Measurements from ENCODE around the gene CFAP100.

CFAP100 gene

DNA sequence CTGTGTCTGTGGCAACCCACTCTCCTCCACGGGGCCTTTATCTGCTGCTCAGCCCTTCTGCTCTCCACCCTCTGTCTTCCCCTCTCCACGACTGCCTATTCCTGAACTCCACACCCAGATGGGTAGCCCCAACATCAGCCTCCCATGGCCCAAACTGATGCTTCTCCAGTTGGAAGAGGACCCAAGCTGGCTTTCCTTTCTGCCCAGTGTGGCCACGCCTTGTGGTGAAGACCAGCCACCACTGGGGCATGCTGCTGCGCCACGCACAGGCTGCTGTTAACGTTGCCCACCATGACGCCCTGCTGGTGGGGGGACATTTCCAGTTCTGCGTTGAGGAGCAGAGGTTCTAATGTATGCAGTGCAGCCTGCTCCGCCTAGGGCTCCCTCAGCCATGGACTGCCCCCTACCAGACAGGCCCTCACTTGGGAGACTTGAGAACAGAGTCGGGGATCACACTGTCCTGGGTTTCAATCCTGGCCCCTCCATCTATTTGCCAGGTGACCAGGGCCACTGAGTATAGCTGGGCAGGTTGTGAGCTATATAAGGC, 26.9 kb downstream of the CFAP100 start:
- DNase-seq (ENCODE audit: low read depth) = no peak

- no peak for DNase-seq (ENCODE audit: low read depth)
These were observed 27.4 kb downstream of the CFAP100 start for GRCh38 chr3:126422121-126422520.

GRCh38 chr3:126422571-126423091, 27.9 kb downstream of the CFAP100 start:
- DNase-seq (ENCODE audit: low read depth) = no peak

GRCh38 chr3:126423191-126424038, 28.7 kb downstream of the CFAP100 start:
- DNase-seq (ENCODE audit: low read depth) = no peak

DNA sequence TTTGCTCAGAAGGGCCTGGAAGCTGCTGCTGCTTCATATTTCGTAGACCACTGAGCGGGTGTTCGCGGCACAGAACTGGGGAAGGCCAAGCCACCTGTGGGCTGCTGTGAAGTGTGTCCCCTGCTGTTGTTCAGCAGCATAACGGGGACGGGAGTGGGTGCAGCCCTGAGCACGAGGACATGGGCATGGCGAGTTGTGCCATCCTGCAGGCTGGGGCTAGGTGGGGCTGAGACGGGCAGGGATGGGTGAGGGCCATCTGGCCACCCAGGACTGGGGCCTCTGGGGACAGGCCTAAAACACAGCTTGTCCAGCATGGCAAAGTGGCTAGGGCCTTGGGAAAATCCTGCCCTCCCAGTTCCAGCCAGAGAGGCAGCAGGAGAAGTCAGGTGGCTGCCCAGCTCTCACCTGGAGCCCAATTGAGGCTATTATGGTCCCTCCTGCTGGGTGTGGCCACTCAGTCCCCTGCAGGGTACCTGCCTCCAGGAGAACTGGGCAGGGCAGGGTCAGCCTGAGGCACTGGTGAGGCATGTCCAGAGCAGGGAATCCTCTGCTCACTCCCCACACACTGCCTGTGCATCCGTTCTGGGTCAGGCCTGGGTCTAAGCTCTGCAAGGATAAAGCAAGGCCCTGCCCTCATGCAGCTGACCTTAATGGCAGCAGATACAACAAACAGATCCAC, 29.5 kb downstream of the CFAP100 start:
- DNase-seq (ENCODE audit: low read depth) = no peak

- no peak for DNase-seq (ENCODE audit: low read depth)
These were observed 30.0 kb downstream of the CFAP100 start for GRCh38 chr3:126424751-126425150.

DNA sequence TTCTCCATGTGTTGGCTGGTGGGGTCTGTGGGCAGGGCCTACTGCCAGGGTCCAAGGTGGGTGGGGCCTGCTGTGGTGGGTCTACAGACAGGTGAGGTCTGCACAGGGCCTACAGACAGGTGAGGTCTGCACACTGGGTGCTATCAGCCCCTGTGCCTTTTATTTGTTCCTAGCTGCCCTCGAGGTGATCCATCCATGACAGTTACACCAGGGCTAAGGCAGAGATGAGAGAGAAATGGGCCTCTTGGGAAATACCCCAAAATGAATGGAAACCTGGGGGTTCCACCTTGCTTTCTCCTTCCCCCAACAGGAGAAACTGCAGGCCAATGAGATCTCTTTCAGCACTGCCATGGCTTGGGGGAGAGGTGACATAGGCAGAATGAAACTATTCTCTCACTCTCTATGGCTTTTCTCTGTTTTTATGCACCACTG, 36.4 kb downstream of the CFAP100 start:
- DNase-seq (ENCODE audit: low read depth) = no peak

- no peak for DNase-seq (ENCODE audit: low read depth)
These were observed 37.8 kb downstream of the CFAP100 start for GRCh38 chr3:126432361-126433104.

GRCh38 chr3:126433105-126433430, 38.4 kb downstream of the CFAP100 start:
- DNase-seq (ENCODE audit: low read depth) = no peak

DNA sequence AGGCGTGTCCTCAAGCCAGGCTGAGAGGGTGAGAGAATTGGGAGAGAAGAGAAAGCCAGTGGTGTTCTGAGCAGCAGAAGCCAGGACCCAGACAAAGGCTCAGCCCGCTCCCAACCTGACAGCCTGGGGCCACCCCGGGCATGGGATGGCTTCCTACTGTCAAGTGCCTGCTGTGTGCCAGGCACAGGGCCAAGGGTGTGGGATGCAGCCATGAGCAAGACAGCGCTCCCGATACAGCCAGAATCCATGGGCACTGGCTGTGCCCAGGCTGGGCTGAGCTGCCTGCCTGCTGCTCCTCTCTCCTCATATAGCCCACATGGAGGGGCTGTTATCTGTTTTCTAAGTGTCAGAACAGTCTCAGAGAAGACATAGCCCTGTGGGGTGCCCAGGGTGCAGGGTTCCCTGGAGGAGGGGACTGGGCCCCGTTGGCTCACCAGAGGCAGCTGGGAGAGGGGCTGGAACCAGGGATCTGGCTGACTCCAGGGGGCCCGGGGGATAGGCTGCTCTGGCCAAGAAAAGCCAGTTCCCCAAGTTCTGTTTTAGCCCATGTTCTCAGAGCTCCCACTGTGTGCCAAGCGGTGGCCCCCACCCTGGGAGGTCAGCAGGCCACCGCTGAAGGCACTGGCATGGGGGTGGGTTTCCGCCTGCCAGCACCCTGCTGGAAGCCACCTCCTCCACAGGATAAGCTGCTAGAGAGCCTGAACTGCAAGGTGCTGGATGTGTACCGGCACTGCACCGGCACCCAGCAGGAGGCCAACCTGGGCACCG, 39.0 kb downstream of the CFAP100 start:
- no peak for DNase-seq (ENCODE audit: low read depth)

GRCh38 chr3:126434264-126434590, 39.5 kb downstream of the CFAP100 start:
- DNase-seq (ENCODE audit: low read depth) = no peak

DNA sequence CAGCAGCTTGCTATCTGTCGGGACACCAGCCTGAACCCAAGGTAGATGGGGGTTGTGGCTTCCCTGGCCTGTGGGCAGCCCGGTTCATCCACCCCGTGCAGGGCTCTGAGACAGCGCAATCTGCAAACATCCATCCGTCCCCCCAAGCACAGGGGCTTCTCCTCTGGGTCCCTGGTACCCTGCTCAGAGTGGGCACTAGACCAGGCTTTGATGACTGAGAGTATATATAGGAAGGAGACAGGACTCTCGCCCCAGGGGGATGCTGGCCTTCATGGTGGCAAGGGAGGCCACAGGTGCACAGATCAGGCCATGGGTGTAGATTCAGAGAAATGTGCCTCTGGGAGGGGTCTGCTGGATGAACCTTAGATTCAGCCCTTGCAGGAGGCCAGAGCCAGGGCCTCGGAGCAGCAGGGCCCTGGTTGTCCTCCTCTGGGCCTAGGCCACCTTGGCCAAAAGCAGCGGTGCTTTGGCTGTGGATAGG, 40.3 kb downstream of the CFAP100 start:
- DNase-seq (ENCODE audit: low read depth) = no peak

GRCh38 chr3:126435456-126436315, 41.0 kb downstream of the CFAP100 start:
- no peak for DNase-seq (ENCODE audit: low read depth)

DNA sequence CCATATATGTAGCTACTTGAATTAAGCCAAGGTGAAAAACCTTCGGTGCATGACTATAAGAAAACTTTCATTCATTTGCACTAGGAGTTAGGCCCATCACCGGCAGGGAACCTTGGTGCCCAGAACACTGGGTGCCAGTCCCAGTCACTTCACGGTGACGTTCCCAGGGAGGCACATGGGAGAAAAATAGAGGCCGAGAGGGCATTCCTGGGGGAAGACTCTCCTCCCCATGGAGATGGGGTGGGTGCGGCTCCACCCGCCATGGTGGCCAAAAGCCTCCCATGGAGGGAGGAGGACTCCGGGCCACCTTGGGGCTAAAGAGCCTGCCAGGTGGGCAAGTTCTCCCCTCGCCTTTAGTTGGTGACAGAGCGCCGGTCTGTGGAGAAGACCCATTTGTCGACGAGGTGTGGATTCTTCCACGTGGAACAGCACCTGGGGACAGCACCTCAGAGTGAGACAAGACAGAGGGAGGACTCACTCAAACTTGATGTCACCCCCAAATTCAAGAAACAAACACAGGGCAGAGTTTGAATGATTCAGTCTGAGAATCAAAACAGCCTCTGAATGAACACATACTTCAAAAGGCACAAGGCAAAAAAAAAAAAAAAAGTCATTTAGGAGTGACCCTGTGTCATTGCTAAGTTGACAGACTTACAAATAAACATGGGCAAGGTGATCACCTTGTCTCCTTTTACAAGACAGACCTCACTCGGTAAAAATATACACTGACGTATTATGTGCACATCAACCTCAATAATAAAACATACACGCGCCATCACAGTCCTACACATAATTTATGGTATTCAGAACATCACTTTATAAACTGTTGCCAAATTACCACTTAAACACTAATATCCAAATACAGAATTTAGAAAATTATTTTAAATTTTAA, 42.4 kb downstream of the CFAP100 start:
- DNase-seq (ENCODE audit: low read depth) = no peak

DNA sequence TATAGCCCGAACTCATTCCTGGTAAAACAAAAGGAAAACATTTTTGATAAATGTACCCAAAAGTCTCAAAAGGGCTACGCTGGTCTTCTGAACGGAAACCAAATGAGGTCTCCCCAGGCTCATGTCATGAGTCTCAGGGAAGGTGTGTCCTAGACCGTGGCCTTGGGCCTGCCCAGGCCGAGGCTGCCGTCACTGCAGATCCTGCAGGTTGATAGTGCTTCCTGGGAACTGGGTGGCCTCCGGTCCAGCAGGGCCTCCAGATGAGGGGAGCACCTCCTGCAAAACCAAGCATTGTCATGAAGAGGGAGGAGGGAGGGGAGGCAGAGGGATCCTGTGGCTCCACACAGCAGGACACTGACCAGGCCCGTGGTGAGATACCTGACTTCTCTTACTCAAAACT, 43.5 kb downstream of the CFAP100 start:
- DNase-seq (ENCODE audit: low read depth) = no peak

GRCh38 chr3:126438746-126439145, 44.0 kb downstream of the CFAP100 start:
- DNase-seq (ENCODE audit: low read depth) = no peak

GRCh38 chr3:126439346-126439967, 44.7 kb downstream of the CFAP100 start:
- no peak for DNase-seq (ENCODE audit: low read depth)

GRCh38 chr3:126439968-126440708, 45.4 kb downstream of the CFAP100 start:
- no peak for DNase-seq (ENCODE audit: low read depth)

- no peak for DNase-seq (ENCODE audit: low read depth)
These were observed 45.9 kb downstream of the CFAP100 start for GRCh38 chr3:126440709-126440995.
